Endothelial cell of umbilical vein (primary cell): ENCODE data around the gene LRP6.

Source experiments
- POLR2A ChIP-seq: IDR thresholded peaks from 2 replicates; pipeline ENCODE4 v1.6.1; 2012; ENCODE audit warnings: low read depth, mild to moderate bottlenecking, control low read depth, low read length
- TF ChIP-seq, protein P1 (sequence below), 2 donors: IDR thresholded peaks; 1 replicate in 1 of 2; 2 replicates in 1 of 2; pipeline ENCODE4 v1.5.1; 2011; ENCODE audit warnings: low read length in 2 of 2, mild to moderate bottlenecking in 2 of 2, moderate library complexity in 2 of 2, control low read depth in 1 of 2, inconsistent platforms in 1 of 2, low read depth in 1 of 2; ENCODE audit not compliant: insufficient read depth in 1 of 2; ENCODE audit errors: extremely low read depth in 1 of 2
- TF ChIP-seq, protein P2 (sequence below): IDR thresholded peaks from 2 replicates; pipeline ENCODE4 v1.6.1; 2011; ENCODE audit not compliant: insufficient read depth, insufficient read length

DNA sequence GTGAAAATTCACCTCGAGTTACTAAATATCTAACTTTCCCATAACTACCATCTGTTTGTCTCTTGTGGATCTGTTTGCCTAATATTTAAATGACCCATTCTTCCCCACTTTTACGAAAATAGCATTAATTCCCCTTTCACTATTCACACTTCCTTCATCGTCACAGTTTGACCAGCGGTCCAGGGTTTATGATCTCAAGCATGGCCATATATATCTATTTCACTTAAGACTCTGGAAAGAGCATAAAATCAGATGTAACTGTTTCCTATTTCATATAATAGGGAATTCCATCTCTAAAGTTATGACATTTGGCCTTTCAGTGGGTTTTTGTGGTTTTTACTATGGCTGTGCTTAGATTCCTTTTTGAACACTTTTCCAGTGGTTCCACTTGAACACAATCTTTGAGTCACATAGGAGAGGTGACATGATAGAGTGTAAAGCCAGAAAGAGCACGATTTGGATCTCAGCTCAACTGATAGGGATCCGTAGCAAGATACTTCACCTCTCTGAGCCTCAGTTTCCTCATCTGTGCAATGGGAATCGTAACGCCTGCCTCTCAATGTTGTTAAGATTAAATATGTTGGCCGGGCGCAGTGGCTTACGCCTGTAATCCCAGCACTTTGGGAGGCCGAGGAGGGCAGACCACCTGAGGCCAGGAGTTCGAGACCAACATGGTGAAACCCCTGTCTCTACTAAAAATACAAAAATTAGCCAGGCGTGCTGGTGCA lies 196.9 kb downstream of the LRP6 start:
- TF ChIP-seq, protein P1, sequence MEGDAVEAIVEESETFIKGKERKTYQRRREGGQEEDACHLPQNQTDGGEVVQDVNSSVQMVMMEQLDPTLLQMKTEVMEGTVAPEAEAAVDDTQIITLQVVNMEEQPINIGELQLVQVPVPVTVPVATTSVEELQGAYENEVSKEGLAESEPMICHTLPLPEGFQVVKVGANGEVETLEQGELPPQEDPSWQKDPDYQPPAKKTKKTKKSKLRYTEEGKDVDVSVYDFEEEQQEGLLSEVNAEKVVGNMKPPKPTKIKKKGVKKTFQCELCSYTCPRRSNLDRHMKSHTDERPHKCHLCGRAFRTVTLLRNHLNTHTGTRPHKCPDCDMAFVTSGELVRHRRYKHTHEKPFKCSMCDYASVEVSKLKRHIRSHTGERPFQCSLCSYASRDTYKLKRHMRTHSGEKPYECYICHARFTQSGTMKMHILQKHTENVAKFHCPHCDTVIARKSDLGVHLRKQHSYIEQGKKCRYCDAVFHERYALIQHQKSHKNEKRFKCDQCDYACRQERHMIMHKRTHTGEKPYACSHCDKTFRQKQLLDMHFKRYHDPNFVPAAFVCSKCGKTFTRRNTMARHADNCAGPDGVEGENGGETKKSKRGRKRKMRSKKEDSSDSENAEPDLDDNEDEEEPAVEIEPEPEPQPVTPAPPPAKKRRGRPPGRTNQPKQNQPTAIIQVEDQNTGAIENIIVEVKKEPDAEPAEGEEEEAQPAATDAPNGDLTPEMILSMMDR (IDR thresholded peaks at IDR 0.05; ENCODE audit: extremely low read depth in 1 of 2, insufficient read depth in 1 of 2, low read depth in 1 of 2, low read length in 2 of 2), result no peak
- TF ChIP-seq POLR2A, result no peak
- TF ChIP-seq, protein P2, sequence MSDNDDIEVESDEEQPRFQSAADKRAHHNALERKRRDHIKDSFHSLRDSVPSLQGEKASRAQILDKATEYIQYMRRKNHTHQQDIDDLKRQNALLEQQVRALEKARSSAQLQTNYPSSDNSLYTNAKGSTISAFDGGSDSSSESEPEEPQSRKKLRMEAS, result no peak
